ENCODE measurements around the gene F2.

GRCh38 chr11:46697723-46698122 is 21.3 kb upstream of the F2 start:
- TF ChIP-seq POLR2A (IDR thresholded peaks at IDR 0.05; ENCODE audit: low read length) (no peak), GATA1 (IDR thresholded peaks at IDR 0.05; ENCODE audit: low read depth, low read length) (no peak)
